Astrocyte (in vitro differentiated cells and primary cell): ENCODE measurements around the gene NTN1. TPM values are rescaled to one million over a fixed set of nuclear protein-coding genes. Genes with fewer than 3 reads are reported as not detected.

ENCODE experiments used
- DNase-seq: peaks from one replicate; pipeline ENCODE4 v3.0.0-alpha.2; 2010; ENCODE audit warnings: low read depth
- FAIRE-seq: peaks from 2 replicates; lab custom pipeline; 2011; peaks lifted over from hg19 to GRCh38; lab: Jason Lieb, UNC
- H2AFZ ChIP-seq: 2 replicates; pipeline ENCODE4 v1.6.0; 2012; ENCODE audit warnings: low read depth, low read length, inconsistent platforms
- H3K27ac ChIP-seq: 2 replicates; pipeline ENCODE4 v1.5.1; 2011; ENCODE audit warnings: low read depth, low read length, inconsistent platforms
- H3K27me3 ChIP-seq: 2 replicates; pipeline ENCODE4 v1.6.0; 2011; ENCODE audit warnings: low read length, inconsistent platforms; ENCODE audit not compliant: insufficient read depth
- H3K36me3 ChIP-seq: 2 replicates; pipeline ENCODE4 v1.5.1; 2011; ENCODE audit warnings: low read length, inconsistent platforms; ENCODE audit not compliant: insufficient read depth
- H3K4me1 ChIP-seq: 2 replicates; pipeline ENCODE4 v1.5.1; 2011; ENCODE audit warnings: low read length, inconsistent platforms; ENCODE audit not compliant: insufficient read depth
- H3K4me2 ChIP-seq: 2 replicates; pipeline ENCODE4 v1.6.0; 2012; ENCODE audit warnings: low read length, inconsistent platforms
- H3K4me3 ChIP-seq: 2 replicates; pipeline ENCODE4 v1.5.1; 2011; ENCODE audit warnings: low read depth, mild to moderate bottlenecking, low read length, inconsistent platforms; ENCODE audit not compliant: insufficient read depth
- H3K79me2 ChIP-seq: 2 replicates; pipeline ENCODE4 v1.6.0; 2012; ENCODE audit warnings: mild to moderate bottlenecking, low read length, inconsistent platforms; ENCODE audit not compliant: insufficient read depth
- H3K9ac ChIP-seq: 2 replicates; pipeline ENCODE4 v1.6.0; 2012; ENCODE audit warnings: mild to moderate bottlenecking, low read length, inconsistent platforms
- H3K9me3 ChIP-seq: 2 replicates; pipeline ENCODE4 v1.5.1; 2012; ENCODE audit warnings: low read depth, mild to moderate bottlenecking, low read length, inconsistent platforms; ENCODE audit not compliant: insufficient read depth
- H4K20me1 ChIP-seq: 2 replicates; pipeline ENCODE4 v1.6.0; 2012; ENCODE audit warnings: low read length, inconsistent platforms; ENCODE audit not compliant: insufficient read depth
- H3K27ac Mint-ChIP-seq: one replicate; pipeline ENCODE4 v1.8.0; 2021; ENCODE audit warnings: mild to moderate bottlenecking, mixed read lengths; ENCODE audit not compliant: unreplicated experiment
- H3K27me3 Mint-ChIP-seq: one replicate; pipeline ENCODE4 v1.8.0; 2021; ENCODE audit warnings: low read depth, mixed read lengths; ENCODE audit not compliant: unreplicated experiment
- H3K36me3 Mint-ChIP-seq: one replicate; pipeline ENCODE4 v1.8.0; 2021; ENCODE audit warnings: low read depth, mixed read lengths; ENCODE audit not compliant: unreplicated experiment
- H3K4me1 Mint-ChIP-seq: one replicate; pipeline ENCODE4 v1.8.0; 2021; ENCODE audit warnings: low read depth, mixed read lengths; ENCODE audit not compliant: unreplicated experiment
- H3K4me3 Mint-ChIP-seq: one replicate; pipeline ENCODE4 v1.8.0; 2021; ENCODE audit warnings: mild to moderate bottlenecking, moderate library complexity, mixed read lengths; ENCODE audit not compliant: unreplicated experiment
- H3K9me3 Mint-ChIP-seq: one replicate; pipeline ENCODE4 v1.8.0; 2021; ENCODE audit warnings: mild to moderate bottlenecking, mixed read lengths; ENCODE audit not compliant: unreplicated experiment
- EZH2 ChIP-seq: IDR thresholded peaks from 2 replicates; pipeline ENCODE4 v1.6.1; 2012; ENCODE audit warnings: mild to moderate bottlenecking, low read length, inconsistent platforms; ENCODE audit not compliant: insufficient read depth
- total RNA-seq: library from RNA; stranded (reverse); gene quantifications from 2 replicates; pipeline ENCODE4 v1.2.1, GENCODE V29; 2021
- TF ChIP-seq, protein P1 (sequence below): IDR thresholded peaks from 2 replicates; pipeline ENCODE4 v1.5.1; 2011; ENCODE audit warnings: low read depth, mild to moderate bottlenecking, inconsistent platforms, low read length, moderate library complexity; ENCODE audit not compliant: insufficient read depth

The NTN1 gene
- total RNA-seq, 1 donor from 2014 or later = 9.8 TPM

DNA sequence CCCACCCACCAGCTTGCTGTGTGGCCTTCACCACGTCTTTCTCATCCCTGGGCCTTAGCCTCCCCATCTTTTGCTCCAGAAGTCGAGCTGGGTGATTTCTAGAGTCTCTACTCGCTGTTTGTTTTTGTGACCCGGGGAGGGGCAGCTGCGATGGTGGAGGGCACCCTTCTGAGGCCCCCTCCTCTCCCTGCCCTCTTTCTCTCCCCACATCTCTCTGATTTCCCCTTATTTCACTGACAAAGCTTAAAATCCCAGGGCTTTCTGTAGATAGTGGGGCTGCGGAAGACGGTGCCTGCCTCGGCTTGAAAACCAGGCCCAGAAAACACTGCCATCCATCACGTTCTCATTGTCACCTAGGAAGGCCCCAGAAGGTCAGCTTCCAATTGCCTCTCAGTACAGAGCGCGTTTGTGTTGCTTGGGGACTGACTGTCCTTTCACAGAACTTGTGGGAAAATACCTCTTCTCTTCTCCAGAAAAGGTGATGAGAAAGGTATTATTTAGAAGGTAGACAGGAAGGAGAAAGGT is 95.1 kb downstream of the NTN1 start:
- Mint-ChIP-seq H3K27me3 (peaks cover 11% of the 10 kb centered on the region), H3K4me3 (peak overlapping the region; percentile 41), H3K4me1 (no peaks in the 10 kb centered on the region), H3K9me3 (peaks cover 2% of the 10 kb centered on the region), H3K27ac (peak overlapping the region; percentile 93), H3K36me3 (no peaks in the 10 kb centered on the region)
- Histone ChIP-seq H3K4me2 (no peak overlapping the region), H3K79me2 (no peaks in the 10 kb centered on the region), H4K20me1 (no peaks in the 10 kb centered on the region), H3K4me3 (no peak overlapping the region), H3K27ac (no peak overlapping the region), H3K36me3 (no peaks in the 10 kb centered on the region), H3K4me1 (peaks cover 8% of the 10 kb centered on the region), H3K9ac (no peak overlapping the region), H3K27me3 (no peaks in the 10 kb centered on the region), H3K9me3 (no peaks in the 10 kb centered on the region), H2AFZ (no peak overlapping the region)
- DNase-seq = no peak
- no peak for FAIRE-seq
- TF ChIP-seq EZH2 = no peak
- TF ChIP-seq, protein P1, sequence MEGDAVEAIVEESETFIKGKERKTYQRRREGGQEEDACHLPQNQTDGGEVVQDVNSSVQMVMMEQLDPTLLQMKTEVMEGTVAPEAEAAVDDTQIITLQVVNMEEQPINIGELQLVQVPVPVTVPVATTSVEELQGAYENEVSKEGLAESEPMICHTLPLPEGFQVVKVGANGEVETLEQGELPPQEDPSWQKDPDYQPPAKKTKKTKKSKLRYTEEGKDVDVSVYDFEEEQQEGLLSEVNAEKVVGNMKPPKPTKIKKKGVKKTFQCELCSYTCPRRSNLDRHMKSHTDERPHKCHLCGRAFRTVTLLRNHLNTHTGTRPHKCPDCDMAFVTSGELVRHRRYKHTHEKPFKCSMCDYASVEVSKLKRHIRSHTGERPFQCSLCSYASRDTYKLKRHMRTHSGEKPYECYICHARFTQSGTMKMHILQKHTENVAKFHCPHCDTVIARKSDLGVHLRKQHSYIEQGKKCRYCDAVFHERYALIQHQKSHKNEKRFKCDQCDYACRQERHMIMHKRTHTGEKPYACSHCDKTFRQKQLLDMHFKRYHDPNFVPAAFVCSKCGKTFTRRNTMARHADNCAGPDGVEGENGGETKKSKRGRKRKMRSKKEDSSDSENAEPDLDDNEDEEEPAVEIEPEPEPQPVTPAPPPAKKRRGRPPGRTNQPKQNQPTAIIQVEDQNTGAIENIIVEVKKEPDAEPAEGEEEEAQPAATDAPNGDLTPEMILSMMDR = no peak

DNA sequence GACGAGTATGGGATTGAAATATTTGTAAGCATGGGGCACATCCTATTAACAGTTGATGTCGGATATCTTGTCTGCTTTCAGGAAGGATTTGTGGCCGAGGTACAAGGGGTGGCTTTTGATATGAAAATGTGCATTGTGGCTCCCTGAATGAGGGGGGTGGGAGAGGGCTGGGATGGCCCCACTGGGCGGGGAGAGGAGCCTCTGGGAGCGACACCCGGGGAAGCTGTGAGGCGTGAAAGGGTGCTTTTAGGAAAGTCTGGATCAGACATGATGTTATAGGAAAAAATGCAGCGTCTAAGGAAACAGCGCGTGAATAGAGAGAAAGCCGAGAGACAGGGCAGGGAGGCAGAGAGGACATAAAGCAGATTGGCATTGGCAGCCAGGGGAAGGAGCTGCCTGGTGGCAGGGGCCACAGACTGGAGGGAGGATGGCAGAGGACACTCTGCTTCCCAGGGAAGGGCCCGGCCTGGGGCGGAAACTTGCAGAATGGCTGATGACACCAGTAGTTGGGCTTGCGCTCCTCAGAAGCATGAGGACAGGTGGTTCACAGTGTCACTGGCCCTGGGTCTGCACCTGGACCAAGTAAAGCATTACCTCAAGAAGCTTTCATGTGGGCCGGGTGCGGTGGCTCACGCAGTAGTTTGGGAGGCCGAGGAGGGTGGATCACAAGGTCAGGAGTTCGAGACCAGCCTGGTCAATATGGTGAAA is 95.7 kb downstream of the NTN1 start:
- no peak overlapping the region for H3K4me3 Mint-ChIP-seq
- no peak for DNase-seq
- Histone ChIP-seq H3K27ac (no peak overlapping the region), H2AFZ (no peak overlapping the region), H4K20me1 (no peaks in the 10 kb centered on the region), H3K4me2 (no peak overlapping the region), H3K4me1 (peaks cover 8% of the 10 kb centered on the region), H3K4me3 (no peak overlapping the region), H3K36me3 (no peaks in the 10 kb centered on the region), H3K79me2 (no peaks in the 10 kb centered on the region), H3K9ac (no peak overlapping the region), H3K9me3 (no peaks in the 10 kb centered on the region), H3K27me3 (no peaks in the 10 kb centered on the region)
- H3K27me3 Mint-ChIP-seq = peaks cover 12% of the 10 kb centered on the region
- no peak for TF ChIP-seq EZH2
- TF ChIP-seq, protein P1 = no peak
- H3K27ac Mint-ChIP-seq = no peak overlapping the region
- FAIRE-seq = no peak
- H3K9me3 Mint-ChIP-seq = peaks cover 2% of the 10 kb centered on the region
- no peaks in the 10 kb centered on the region for H3K4me1 Mint-ChIP-seq
- H3K36me3 Mint-ChIP-seq = no peaks in the 10 kb centered on the region

DNA sequence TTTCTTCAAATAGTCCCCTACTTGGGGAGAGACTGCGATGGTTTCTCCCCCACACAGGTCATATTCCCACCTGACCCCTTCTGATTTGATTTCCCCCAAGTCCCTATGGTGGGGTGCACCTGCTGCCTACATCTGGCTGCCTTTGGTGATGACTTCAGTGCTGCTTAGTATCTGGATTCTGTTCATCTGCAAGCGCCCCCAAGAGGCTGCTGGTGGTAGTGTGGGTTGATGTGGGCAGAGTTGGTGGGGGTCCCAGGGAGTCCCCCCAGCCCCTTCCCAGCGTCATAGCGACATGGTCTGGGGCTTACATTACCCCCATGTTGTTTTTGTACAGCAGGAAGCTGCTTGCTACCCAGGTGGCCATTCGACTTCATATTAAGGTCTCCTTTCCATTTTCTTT is 99.2 kb downstream of the NTN1 start:
- DNase-seq (no peak), FAIRE-seq (no peak)
- Mint-ChIP-seq H3K4me1 (peaks cover 8% of the 10 kb centered on the region), H3K27me3 (peaks cover 12% of the 10 kb centered on the region), H3K4me3 (no peak overlapping the region), H3K27ac (no peak overlapping the region), H3K36me3 (no peaks in the 10 kb centered on the region), H3K9me3 (peaks cover 2% of the 10 kb centered on the region)
- Histone ChIP-seq H3K27me3 (no peaks in the 10 kb centered on the region), H3K4me3 (no peak overlapping the region), H3K79me2 (no peaks in the 10 kb centered on the region), H3K4me2 (no peak overlapping the region), H3K36me3 (no peaks in the 10 kb centered on the region), H3K4me1 (peaks cover 4% of the 10 kb centered on the region), H2AFZ (no peak overlapping the region), H4K20me1 (no peaks in the 10 kb centered on the region), H3K27ac (no peak overlapping the region), H3K9ac (no peak overlapping the region), H3K9me3 (no peaks in the 10 kb centered on the region)
- TF ChIP-seq EZH2 = no peak
- TF ChIP-seq, protein P1 = peak; percentile 7
